ENCODE measurements around the gene MAN2A1.

- TF ChIP-seq, protein P1, sequence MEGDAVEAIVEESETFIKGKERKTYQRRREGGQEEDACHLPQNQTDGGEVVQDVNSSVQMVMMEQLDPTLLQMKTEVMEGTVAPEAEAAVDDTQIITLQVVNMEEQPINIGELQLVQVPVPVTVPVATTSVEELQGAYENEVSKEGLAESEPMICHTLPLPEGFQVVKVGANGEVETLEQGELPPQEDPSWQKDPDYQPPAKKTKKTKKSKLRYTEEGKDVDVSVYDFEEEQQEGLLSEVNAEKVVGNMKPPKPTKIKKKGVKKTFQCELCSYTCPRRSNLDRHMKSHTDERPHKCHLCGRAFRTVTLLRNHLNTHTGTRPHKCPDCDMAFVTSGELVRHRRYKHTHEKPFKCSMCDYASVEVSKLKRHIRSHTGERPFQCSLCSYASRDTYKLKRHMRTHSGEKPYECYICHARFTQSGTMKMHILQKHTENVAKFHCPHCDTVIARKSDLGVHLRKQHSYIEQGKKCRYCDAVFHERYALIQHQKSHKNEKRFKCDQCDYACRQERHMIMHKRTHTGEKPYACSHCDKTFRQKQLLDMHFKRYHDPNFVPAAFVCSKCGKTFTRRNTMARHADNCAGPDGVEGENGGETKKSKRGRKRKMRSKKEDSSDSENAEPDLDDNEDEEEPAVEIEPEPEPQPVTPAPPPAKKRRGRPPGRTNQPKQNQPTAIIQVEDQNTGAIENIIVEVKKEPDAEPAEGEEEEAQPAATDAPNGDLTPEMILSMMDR (conservative IDR thresholded peaks at IDR 0.05; ENCODE audit: low read depth, low read length) = no peak
- TF ChIP-seq EZH2 (IDR thresholded peaks at IDR 0.05; ENCODE audit: low read length, unreplicated experiment) (no peak), EZH2phosphoT487 (IDR thresholded peaks at IDR 0.05; ENCODE audit: borderline replicate concordance, low read length) (no peak)
Measured at GRCh38 chr5:109753279-109753678, 63.6 kb downstream of the MAN2A1 start.
